ENCODE results near the gene UBXN2A.

GRCh38 chr2:24052951-24053350 is 112.7 kb downstream of the UBXN2A start:
- TF ChIP-seq CTCF (IDR thresholded peaks at IDR 0.05 in 2 of 3, conservative IDR thresholded peaks at IDR 0.05 in 1 of 3; ENCODE audit: control insufficient read depth in 2 of 3, extremely low read depth in 1 of 3, insufficient read depth in 1 of 3, low read depth in 3 of 3, low read length in 3 of 3): no peak
- no peak for TF ChIP-seq SUPT20H (IDR thresholded peaks at IDR 0.05; ENCODE audit: borderline replicate concordance, control insufficient read depth, low read depth, low read length)
- TF ChIP-seq BHLHE40 (IDR thresholded peaks at IDR 0.05; ENCODE audit: borderline replicate concordance in 1 of 2, low read depth in 2 of 2, low read length in 1 of 2): no peak
- TF ChIP-seq CBFB (IDR thresholded peaks at IDR 0.05; ENCODE audit: low read depth): no peak
- no peak for TF ChIP-seq POLR2AphosphoS5 (IDR thresholded peaks at IDR 0.05; ENCODE audit: low read length)
- no peak for TF ChIP-seq SP1 (IDR thresholded peaks at IDR 0.05; ENCODE audit: low read depth, low read length)
